ENCODE data around the gene LMTK3.

LMTK3 gene

GRCh38 chr19:48468772-48469288 is 42.8 kb downstream of the LMTK3 start:
- no peak for TF ChIP-seq CTCF (IDR thresholded peaks at IDR 0.05; ENCODE audit: insufficient read depth, low read depth, low read length, missing control alignments)
- peak; percentile 100 for DNase-seq (ENCODE audit: low read depth)
- H3K4me3 ChIP-seq (ENCODE audit: low read length): peak overlapping the region; percentile 77

DNA sequence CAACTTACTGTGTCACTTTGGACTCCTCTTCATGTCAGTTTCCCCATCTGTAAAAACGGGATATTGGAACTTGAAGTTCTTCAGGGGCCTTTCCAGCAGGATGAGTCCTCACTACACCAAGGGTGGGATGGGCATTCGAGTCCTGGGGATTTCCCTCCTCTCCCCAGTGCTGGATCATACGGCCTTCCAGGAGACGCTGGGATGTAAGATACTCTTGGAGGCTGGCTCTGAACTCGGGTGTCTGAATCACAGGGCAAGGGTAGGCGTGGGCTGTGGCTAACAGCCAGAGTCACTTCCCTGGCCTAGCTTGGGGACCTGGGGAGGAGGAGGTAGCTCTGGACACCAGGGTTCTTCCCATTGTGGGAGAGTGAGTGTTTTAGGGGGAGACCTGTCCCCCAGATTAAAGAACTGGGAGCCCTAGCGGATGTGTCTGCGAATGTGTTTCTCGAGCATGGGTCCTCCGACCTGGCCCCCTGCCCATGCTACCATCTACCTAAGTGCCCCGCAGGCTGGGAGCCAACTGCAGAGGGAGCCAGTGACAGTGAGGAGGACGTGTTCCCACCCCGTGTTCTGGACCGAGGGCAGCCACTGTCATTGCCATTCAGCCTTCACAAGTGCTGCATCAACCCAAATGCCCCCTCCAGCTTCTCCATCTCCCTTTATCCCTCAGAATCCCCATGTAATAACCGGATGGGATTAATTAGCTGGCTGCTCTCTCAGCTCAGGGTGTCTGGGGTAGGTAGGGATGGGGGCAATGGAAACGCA is 44.9 kb downstream of the LMTK3 start:
- peak; percentile 60 for DNase-seq (ENCODE audit: low read depth)
- TF ChIP-seq CTCF (IDR thresholded peaks at IDR 0.05; ENCODE audit: insufficient read depth, low read depth, low read length, missing control alignments): no peak
- no peak overlapping the region for H3K4me3 ChIP-seq (ENCODE audit: low read length)

DNA sequence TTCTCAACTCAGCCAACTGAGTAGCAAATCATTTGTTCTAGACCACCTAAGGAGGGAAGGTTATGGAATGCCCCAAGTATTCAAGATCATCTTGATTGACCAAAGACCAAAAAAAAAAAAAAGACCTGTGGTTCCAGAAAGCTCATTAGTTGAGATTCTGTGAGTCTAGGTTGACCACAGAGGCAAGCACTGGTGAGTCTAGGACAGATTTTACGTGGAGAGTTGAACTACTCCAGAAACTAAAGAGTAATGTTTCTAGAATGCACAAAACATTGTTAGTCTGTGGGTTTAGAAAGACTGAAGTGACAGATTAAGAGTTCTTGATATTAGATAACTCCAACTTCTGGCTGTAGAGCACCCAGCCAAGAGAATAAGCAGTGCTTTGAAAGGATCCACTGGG is 46.4 kb downstream of the LMTK3 start:
- no peak overlapping the region for H3K4me3 ChIP-seq (ENCODE audit: low read length)
- DNase-seq (ENCODE audit: low read depth): no peak
- TF ChIP-seq CTCF (IDR thresholded peaks at IDR 0.05; ENCODE audit: insufficient read depth, low read depth, low read length, missing control alignments): no peak

DNA sequence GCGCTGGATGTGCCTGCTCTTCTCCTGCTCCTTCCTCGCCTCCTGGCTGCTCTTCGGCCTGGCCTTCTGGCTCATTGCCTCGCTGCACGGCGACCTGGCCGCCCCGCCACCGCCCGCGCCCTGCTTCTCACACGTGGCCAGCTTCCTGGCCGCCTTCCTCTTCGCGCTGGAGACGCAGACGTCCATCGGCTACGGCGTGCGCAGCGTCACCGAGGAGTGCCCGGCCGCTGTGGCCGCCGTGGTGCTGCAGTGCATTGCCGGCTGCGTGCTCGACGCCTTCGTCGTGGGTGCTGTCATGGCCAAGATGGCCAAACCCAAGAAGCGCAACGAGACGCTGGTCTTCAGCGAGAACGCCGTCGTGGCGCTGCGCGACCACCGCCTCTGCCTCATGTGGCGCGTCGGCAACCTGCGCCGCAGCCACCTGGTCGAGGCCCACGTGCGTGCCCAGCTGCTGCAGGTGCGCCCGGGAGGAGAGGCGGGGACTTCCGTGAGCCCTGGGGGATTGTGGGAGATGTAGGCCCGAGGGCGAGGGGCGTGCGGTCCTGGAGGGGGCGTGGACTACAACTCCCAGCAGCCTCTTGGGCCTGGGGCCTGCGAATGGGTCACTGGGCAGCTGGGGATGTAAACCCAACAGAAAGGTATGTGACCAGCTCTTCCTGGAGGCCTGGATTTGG is 49.5 kb downstream of the LMTK3 start:
- no peak overlapping the region for H3K4me3 ChIP-seq (ENCODE audit: low read length)
- DNase-seq (ENCODE audit: low read depth): no peak
- TF ChIP-seq CTCF (IDR thresholded peaks at IDR 0.05; ENCODE audit: insufficient read depth, low read depth, low read length, missing control alignments): no peak

- no peak overlapping the region for H3K4me3 ChIP-seq (ENCODE audit: low read length)
- TF ChIP-seq CTCF (IDR thresholded peaks at IDR 0.05; ENCODE audit: insufficient read depth, low read depth, low read length, missing control alignments): no peak
- no peak for DNase-seq (ENCODE audit: low read depth)
Measured at GRCh38 chr19:48461651-48461981, 50.0 kb downstream of the LMTK3 start.

GRCh38 chr19:48458016-48458415 is 53.6 kb downstream of the LMTK3 start:
- no peak overlapping the region for H3K4me3 ChIP-seq (ENCODE audit: low read length)
- DNase-seq (ENCODE audit: low read depth): no peak
- no peak for TF ChIP-seq CTCF (IDR thresholded peaks at IDR 0.05; ENCODE audit: insufficient read depth, low read depth, low read length, missing control alignments)
